Duodenal mucosa (tissue), 2 donors: Measurements from ENCODE around the gene TPX2.

Experiments
- H3K27ac ChIP-seq: one replicate; pipeline ENCODE4 v1.7.0; 2013; ENCODE audit warnings: low read depth, low read length
- H3K27me3 ChIP-seq, 2 donors: one replicate each; pipeline ENCODE4 v1.7.0; 2013; ENCODE audit warnings: low read length in 2 of 2, control low read depth in 1 of 2; ENCODE audit not compliant: insufficient read depth in 2 of 2, control insufficient read depth in 1 of 2
- H3K36me3 ChIP-seq, 2 donors: one replicate each; pipeline ENCODE4 v1.7.0; 2013; ENCODE audit warnings: low read length in 2 of 2, control low read depth in 1 of 2; ENCODE audit not compliant: insufficient read depth in 2 of 2, control insufficient read depth in 1 of 2
- H3K4me1 ChIP-seq, 2 donors: one replicate each; pipeline ENCODE4 v1.7.0; 2013; ENCODE audit warnings: low read length in 2 of 2, control low read depth in 1 of 2; ENCODE audit not compliant: insufficient read depth in 2 of 2, control insufficient read depth in 1 of 2
- H3K4me3 ChIP-seq, 2 donors: one replicate each; pipeline ENCODE4 v1.7.0; 2013; ENCODE audit warnings: low read length in 2 of 2, low read depth in 1 of 2
- H3K9ac ChIP-seq, 2 donors: one replicate each; pipeline ENCODE4 v1.7.0; 2013; ENCODE audit warnings: low read length in 2 of 2, low read depth in 1 of 2
- H3K9me3 ChIP-seq, 2 donors: one replicate each; pipeline ENCODE4 v1.7.0; 2013; ENCODE audit warnings: low read length in 2 of 2, control low read depth in 1 of 2; ENCODE audit not compliant: control insufficient read depth in 1 of 2

The TPX2 gene

DNA sequence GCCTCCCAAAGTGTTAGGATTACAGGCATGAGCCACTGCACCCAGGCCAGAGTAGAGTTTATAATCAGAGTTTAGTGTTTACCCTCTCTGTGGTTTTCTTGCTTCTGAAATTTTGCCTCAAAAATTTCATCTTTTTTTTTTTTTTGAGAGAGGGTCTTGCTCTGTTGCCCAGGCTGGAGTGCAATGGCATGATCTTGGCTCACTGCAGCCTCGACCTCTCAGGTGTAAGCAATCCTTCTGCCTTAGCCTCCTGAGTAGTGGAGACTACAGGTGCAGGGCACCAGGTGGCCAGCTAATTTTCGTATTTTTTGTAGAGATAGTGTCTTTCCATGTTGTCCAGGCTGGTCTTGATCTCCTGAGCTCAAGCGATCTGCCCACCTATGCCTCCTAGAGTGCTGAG lies 28.7 kb downstream of the TPX2 start:
- no peak overlapping the region for H3K4me3 ChIP-seq
- H3K36me3 ChIP-seq = peaks cover 0 to 5% of the 10 kb centered on the region in 2 donors
- no peaks in the 10 kb centered on the region for H3K4me1 ChIP-seq
- H3K27me3 ChIP-seq = no peaks in the 10 kb centered on the region
- no peak overlapping the region for H3K9ac ChIP-seq
- no peaks in the 10 kb centered on the region for H3K9me3 ChIP-seq
- H3K27ac ChIP-seq = no peak overlapping the region

DNA sequence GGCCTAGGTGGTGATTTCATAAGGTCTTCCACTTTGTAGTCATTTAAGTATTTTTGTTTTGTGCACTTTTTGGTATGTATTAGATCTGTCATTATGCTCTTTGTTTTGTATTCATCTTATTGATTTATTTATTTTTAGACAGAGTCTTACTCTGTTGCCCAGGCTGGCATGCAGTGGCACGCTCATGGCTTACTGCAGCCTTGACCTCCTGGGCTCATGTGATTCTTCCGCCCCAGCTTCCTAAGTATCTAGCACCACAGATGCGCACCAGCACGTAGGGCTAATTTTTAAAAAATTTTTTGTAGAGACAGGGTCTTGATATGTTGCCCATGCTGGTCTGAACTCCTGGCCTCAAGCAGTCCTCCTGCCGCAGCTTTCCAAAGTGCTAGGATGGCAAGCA lies 30.6 kb downstream of the TPX2 start:
- Histone ChIP-seq H3K4me3 (no peak overlapping the region), H3K27me3 (no peaks in the 10 kb centered on the region), H3K9ac (no peak overlapping the region), H3K9me3 (no peaks in the 10 kb centered on the region), H3K27ac (no peak overlapping the region), H3K4me1 (no peaks in the 10 kb centered on the region), H3K36me3 (peaks cover 0 to 5% of the 10 kb centered on the region in 2 donors)

GRCh38 chr20:31770243-31770642 lies 31.2 kb downstream of the TPX2 start:
- H3K27ac ChIP-seq = no peak overlapping the region
- H3K4me3 ChIP-seq = no peak overlapping the region
- no peaks in the 10 kb centered on the region for H3K27me3 ChIP-seq
- H3K4me1 ChIP-seq = no peaks in the 10 kb centered on the region
- H3K36me3 ChIP-seq = peaks cover 0 to 5% of the 10 kb centered on the region in 2 donors
- H3K9ac ChIP-seq = no peak overlapping the region
- H3K9me3 ChIP-seq = no peaks in the 10 kb centered on the region

- H3K4me1 ChIP-seq = no peaks in the 10 kb centered on the region
- no peaks in the 10 kb centered on the region for H3K27me3 ChIP-seq
- H3K9ac ChIP-seq = no peak overlapping the region
- no peak overlapping the region for H3K4me3 ChIP-seq
- H3K9me3 ChIP-seq = no peaks in the 10 kb centered on the region
- no peak overlapping the region for H3K27ac ChIP-seq
- peaks cover 5 to 23% of the 10 kb centered on the region in 2 donors for H3K36me3 ChIP-seq
Observed at GRCh38 chr20:31774408-31774807, 35.3 kb downstream of the TPX2 start.

GRCh38 chr20:31780839-31781238 lies 41.7 kb downstream of the TPX2 start:
- Histone ChIP-seq H3K36me3 (peaks cover 5 to 29% of the 10 kb centered on the region in 2 donors), H3K27ac (no peak overlapping the region), H3K4me3 (no peak overlapping the region), H3K9ac (no peak overlapping the region), H3K9me3 (no peaks in the 10 kb centered on the region), H3K27me3 (no peaks in the 10 kb centered on the region), H3K4me1 (no peaks in the 10 kb centered on the region)

DNA sequence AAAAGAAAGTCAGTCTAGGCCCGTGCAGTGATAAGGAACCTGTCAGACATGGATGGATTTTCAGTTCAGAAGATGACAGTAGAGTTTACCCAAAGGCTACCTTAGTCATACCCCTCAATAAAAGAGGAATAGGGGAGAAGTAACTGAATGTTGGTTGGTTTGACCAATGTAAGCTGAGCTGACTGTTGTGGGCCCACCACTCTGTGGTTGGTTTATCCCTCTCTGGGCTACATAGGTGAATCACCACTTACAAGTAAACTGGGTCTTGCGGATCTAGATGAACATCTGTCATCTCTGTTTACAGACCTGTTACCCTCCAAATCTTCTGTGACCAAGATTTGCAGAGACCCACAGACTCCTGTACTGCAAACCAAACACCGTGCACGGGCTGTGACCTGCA lies 42.9 kb downstream of the TPX2 start:
- H3K36me3 ChIP-seq = peaks cover 5 to 35% of the 10 kb centered on the region in 2 donors
- H3K9ac ChIP-seq = no peak overlapping the region
- H3K9me3 ChIP-seq = no peaks in the 10 kb centered on the region
- no peak overlapping the region for H3K27ac ChIP-seq
- H3K4me3 ChIP-seq = no peak overlapping the region
- no peaks in the 10 kb centered on the region for H3K4me1 ChIP-seq
- H3K27me3 ChIP-seq = no peaks in the 10 kb centered on the region

- Histone ChIP-seq H3K4me1 (no peaks in the 10 kb centered on the region), H3K4me3 (no peak overlapping the region), H3K27ac (no peak overlapping the region), H3K9ac (no peak overlapping the region), H3K9me3 (no peaks in the 10 kb centered on the region), H3K27me3 (no peaks in the 10 kb centered on the region), H3K36me3 (peaks cover 0 to 19% of the 10 kb centered on the region in 2 donors)
Observed at GRCh38 chr20:31784354-31785044, 45.4 kb downstream of the TPX2 start.

- Histone ChIP-seq H3K36me3 (peaks cover 0 to 18% of the 10 kb centered on the region in 2 donors), H3K27me3 (no peaks in the 10 kb centered on the region), H3K4me1 (no peaks in the 10 kb centered on the region), H3K27ac (no peak overlapping the region), H3K9ac (no peak overlapping the region), H3K4me3 (no peak overlapping the region), H3K9me3 (no peaks in the 10 kb centered on the region)
Observed at GRCh38 chr20:31785089-31785488, 46.0 kb downstream of the TPX2 start.

GRCh38 chr20:31788578-31788977 lies 49.5 kb downstream of the TPX2 start:
- H3K4me1 ChIP-seq = no peaks in the 10 kb centered on the region
- H3K9ac ChIP-seq = no peak overlapping the region
- peaks cover 0 to 19% of the 10 kb centered on the region in 2 donors for H3K36me3 ChIP-seq
- no peaks in the 10 kb centered on the region for H3K27me3 ChIP-seq
- no peak overlapping the region for H3K27ac ChIP-seq
- no peak overlapping the region for H3K4me3 ChIP-seq
- no peaks in the 10 kb centered on the region for H3K9me3 ChIP-seq

DNA sequence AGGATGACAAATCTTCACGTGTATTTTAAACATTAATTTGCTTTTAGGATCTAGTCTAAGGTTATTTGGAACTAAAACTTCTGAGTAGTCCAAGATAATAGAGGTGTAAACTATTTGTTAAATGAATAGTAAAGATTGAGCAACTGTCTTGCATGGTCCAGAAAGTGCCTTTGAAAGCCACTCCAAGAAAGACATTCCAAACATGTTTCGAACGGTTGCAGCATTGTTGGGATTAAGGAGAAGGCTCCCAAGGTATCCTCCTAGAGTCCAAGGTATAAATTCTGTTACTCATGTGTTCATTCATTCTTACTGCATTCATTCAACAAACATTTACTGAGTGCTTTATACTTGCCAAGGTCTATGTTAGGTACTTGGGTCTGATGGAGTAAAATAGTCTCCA lies 51.3 kb downstream of the TPX2 start:
- H3K4me1 ChIP-seq = no peaks in the 10 kb centered on the region

More for the DNA sequence above, 51.3 kb downstream of the TPX2 start:
- Histone ChIP-seq H3K9me3 (no peaks in the 10 kb centered on the region), H3K27ac (no peak overlapping the region), H3K9ac (no peak overlapping the region), H3K4me3 (no peak overlapping the region), H3K27me3 (no peaks in the 10 kb centered on the region), H3K36me3 (peaks cover 0 to 14% of the 10 kb centered on the region in 2 donors)
